ENCODE results near the gene PROS1.
"Not testable (repeated sequence)": the region's sequence is repeated elsewhere in the genome, so short reads cannot be mapped to it uniquely, and the experiment has no call there.

Gene PROS1

GRCh38 chr3:93969997-93970396 lies 3.7 kb downstream of the PROS1 start:
- no peak for DNase-seq (ENCODE audit: low read depth, low spot score)

GRCh38 chr3:93969443-93969842 lies 4.3 kb downstream of the PROS1 start:
- DNase-seq (ENCODE audit: low read depth, low spot score) = peak; percentile 75

- not testable (repeated sequence) for DNase-seq (ENCODE audit: low read depth, low spot score)
Observed at GRCh38 chr3:93965106-93965505, 8.6 kb downstream of the PROS1 start.

- DNase-seq (ENCODE audit: low read depth, low spot score) = no peak
Observed at GRCh38 chr3:93962798-93963197, 10.9 kb downstream of the PROS1 start.

GRCh38 chr3:93961489-93961888 lies 12.2 kb downstream of the PROS1 start:
- peak; percentile 29 for DNase-seq (ENCODE audit: low read depth, low spot score)

GRCh38 chr3:93961026-93961425 lies 12.7 kb downstream of the PROS1 start:
- no peak for DNase-seq (ENCODE audit: low read depth, low spot score)

- DNase-seq (ENCODE audit: low read depth, low spot score) = not testable (repeated sequence)
Observed at GRCh38 chr3:93949958-93950357, 23.7 kb downstream of the PROS1 start.

- not testable (repeated sequence) for DNase-seq (ENCODE audit: low read depth, low spot score)
Observed at GRCh38 chr3:93937485-93937884, 36.2 kb downstream of the PROS1 start.

GRCh38 chr3:93936549-93936948 lies 37.1 kb downstream of the PROS1 start:
- DNase-seq (ENCODE audit: low read depth, low spot score) = no peak

GRCh38 chr3:93934366-93935046 lies 39.2 kb downstream of the PROS1 start:
- no peak for DNase-seq (ENCODE audit: low read depth, low spot score)

GRCh38 chr3:93931597-93932229 lies 42.0 kb downstream of the PROS1 start:
- no peak for DNase-seq (ENCODE audit: low read depth, low spot score)

- DNase-seq (ENCODE audit: low read depth, low spot score) = no peak
Observed at GRCh38 chr3:93930041-93930440, 43.7 kb downstream of the PROS1 start.

- no peak for DNase-seq (ENCODE audit: low read depth, low spot score)
Observed at GRCh38 chr3:93926789-93927188, 46.9 kb downstream of the PROS1 start.

GRCh38 chr3:93924491-93924890 lies 49.2 kb downstream of the PROS1 start:
- DNase-seq (ENCODE audit: low read depth, low spot score) = no peak

- no peak for DNase-seq (ENCODE audit: low read depth, low spot score)
Observed at GRCh38 chr3:93923006-93923405, 50.7 kb downstream of the PROS1 start.

GRCh38 chr3:93917546-93918029 lies 56.1 kb downstream of the PROS1 start:
- DNase-seq (ENCODE audit: low read depth, low spot score) = not testable (repeated sequence)

GRCh38 chr3:93913623-93914022 lies 60.1 kb downstream of the PROS1 start:
- not testable (repeated sequence) for DNase-seq (ENCODE audit: low read depth, low spot score)

GRCh38 chr3:93911206-93911605 lies 62.5 kb downstream of the PROS1 start:
- DNase-seq (ENCODE audit: low read depth, low spot score) = no peak

GRCh38 chr3:93910097-93910496 lies 63.6 kb downstream of the PROS1 start:
- DNase-seq (ENCODE audit: low read depth, low spot score) = no peak

- DNase-seq (ENCODE audit: low read depth, low spot score) = no peak
Observed at GRCh38 chr3:93907132-93907531, 66.6 kb downstream of the PROS1 start.

GRCh38 chr3:93906245-93906644 lies 67.5 kb downstream of the PROS1 start:
- DNase-seq (ENCODE audit: low read depth, low spot score) = no peak

- DNase-seq (ENCODE audit: low read depth, low spot score) = no peak
Observed at GRCh38 chr3:93904568-93904967, 69.1 kb downstream of the PROS1 start.

All from astrocyte of the hippocampus (primary cell).